Tibial nerve (tissue), 4 donors: ENCODE results near the gene KCNQ4. TPM values are rescaled to one million over a fixed set of nuclear protein-coding genes. Genes with fewer than 3 reads are reported as not detected.

ENCODE experiments used
- DNase-seq, 2 donors: peaks; one replicate each; pipeline ENCODE4 v3.0.0-alpha.2; 2019; ENCODE audit warnings: low spot score in 2 of 2
- H3K27ac ChIP-seq, 4 donors: fragments of 200-600 bp; sonication (generic) in 3 of 4; one replicate each; pipeline ENCODE4 v1.5.1; 2017 to 2019; ENCODE audit warnings: mild to moderate bottlenecking in 1 of 4
- H3K27me3 ChIP-seq, 2 donors: fragments of 200-600 bp; sonication (generic) in 1 of 2; one replicate each; pipeline versions ENCODE4 v1.5.1 to v1.6.0; 2017 to 2019
- H3K36me3 ChIP-seq, 3 donors: fragments of 200-600 bp; sonication (generic); one replicate each; pipeline ENCODE4 v1.5.1; 2018 to 2019
- H3K4me1 ChIP-seq, 4 donors: fragments of 200-600 bp; sonication (generic) in 3 of 4; one replicate each; pipeline ENCODE4 v1.5.1; 2017 to 2019
- H3K4me3 ChIP-seq, 4 donors: fragments of 200-600 bp; sonication (generic) in 3 of 4; one replicate each; pipeline ENCODE4 v1.5.1; 2017 to 2019; ENCODE audit warnings: mild to moderate bottlenecking in 1 of 4, moderate library complexity in 1 of 4
- H3K9me3 ChIP-seq, 4 donors: fragments of 200-600 bp; sonication (generic) in 3 of 4; one replicate each; pipeline ENCODE4 v1.5.1; 2017 to 2019
- EP300 ChIP-seq, 2 donors: sonication (generic); formaldehyde crosslinking; IDR thresholded peaks; one replicate each; pipeline ENCODE4 v1.6.1; 2017; ENCODE audit warnings: antibody characterized with exemption in 2 of 2, mild to moderate bottlenecking in 1 of 2
- POLR2A ChIP-seq, 2 donors: fragments of 450-650 bp; IDR thresholded peaks; one replicate each; pipeline ENCODE4 v1.6.1; 2017; ENCODE audit warnings: antibody characterized with exemption in 2 of 2, mild to moderate bottlenecking in 2 of 2, moderate library complexity in 2 of 2
- WGBS, 2 donors: methylation state at CpG; one replicate each; pipeline ENCODE4 v1.1.5; 2018; 5-methylcytosine and 5-hydroxymethylcytosine counted together
- total RNA-seq, 4 donors: library from RNA; depleted of rRNA; stranded (reverse); fragments of >200 nt; gene quantifications; one replicate each; pipeline ENCODE4 v1.1.0, GENCODE V29; 2016
- TF ChIP-seq, protein P1 (sequence below), 5 experiments: fragments of 200-600 bp in 3 of 5; fragments of 450-650 bp in 2 of 5; sonication (generic) in 3 of 5; IDR thresholded peaks; one replicate each; pipeline ENCODE4 v1.5.1; 2016 to 2019; ENCODE audit warnings: antibody characterized with exemption in 5 of 5, mild to moderate bottlenecking in 3 of 5, moderate library complexity in 2 of 5

KCNQ4 gene
- total RNA-seq, 4 donors from 2014 or later, result 0.22 to 2.1 (median 1.7) TPM

DNA sequence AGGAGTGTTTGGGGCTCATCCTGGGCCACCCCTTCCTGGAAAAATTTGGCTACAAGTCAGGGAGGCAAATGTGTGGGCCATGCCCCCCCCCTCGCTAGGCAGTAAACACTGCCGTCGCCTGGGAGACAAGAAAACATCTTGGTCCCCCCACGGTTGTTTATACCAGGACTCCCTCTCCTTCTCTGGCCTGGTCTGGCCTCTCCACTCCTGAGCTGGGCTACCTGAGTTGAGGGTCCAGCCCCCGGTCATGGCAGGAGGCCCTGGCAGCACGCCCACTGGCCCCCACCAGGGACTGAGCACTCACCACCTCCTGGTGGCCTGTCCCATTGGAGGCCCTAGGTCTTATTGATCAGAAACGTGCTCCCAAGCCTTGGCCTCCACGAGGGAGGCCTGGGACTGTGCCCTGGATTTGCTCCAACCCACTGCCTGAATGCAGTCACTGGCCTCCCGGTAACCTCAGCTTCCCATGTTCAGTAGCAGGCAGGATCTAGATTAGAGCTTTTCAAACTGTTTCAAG is 15.8 kb downstream of the KCNQ4 start:
- TF ChIP-seq, protein P1, sequence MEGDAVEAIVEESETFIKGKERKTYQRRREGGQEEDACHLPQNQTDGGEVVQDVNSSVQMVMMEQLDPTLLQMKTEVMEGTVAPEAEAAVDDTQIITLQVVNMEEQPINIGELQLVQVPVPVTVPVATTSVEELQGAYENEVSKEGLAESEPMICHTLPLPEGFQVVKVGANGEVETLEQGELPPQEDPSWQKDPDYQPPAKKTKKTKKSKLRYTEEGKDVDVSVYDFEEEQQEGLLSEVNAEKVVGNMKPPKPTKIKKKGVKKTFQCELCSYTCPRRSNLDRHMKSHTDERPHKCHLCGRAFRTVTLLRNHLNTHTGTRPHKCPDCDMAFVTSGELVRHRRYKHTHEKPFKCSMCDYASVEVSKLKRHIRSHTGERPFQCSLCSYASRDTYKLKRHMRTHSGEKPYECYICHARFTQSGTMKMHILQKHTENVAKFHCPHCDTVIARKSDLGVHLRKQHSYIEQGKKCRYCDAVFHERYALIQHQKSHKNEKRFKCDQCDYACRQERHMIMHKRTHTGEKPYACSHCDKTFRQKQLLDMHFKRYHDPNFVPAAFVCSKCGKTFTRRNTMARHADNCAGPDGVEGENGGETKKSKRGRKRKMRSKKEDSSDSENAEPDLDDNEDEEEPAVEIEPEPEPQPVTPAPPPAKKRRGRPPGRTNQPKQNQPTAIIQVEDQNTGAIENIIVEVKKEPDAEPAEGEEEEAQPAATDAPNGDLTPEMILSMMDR (IDR thresholded peaks at IDR 0.05), result no peak
- TF ChIP-seq EP300 (IDR thresholded peaks at IDR 0.05) (no peak), POLR2A (IDR thresholded peaks at IDR 0.05) (no peak)
- no peak for DNase-seq
- no peaks in the 10 kb centered on the region for H3K9me3 ChIP-seq
- no peaks in the 10 kb centered on the region for H3K36me3 ChIP-seq
- peak overlapping the region in 2 of 4 donors; percentile 36 to 42 for H3K27ac ChIP-seq
- H3K27me3 ChIP-seq, result no peaks in the 10 kb centered on the region
- WGBS, 2 donors, result 39 to 50% methylated on average over 8 of the region's 9 CpGs
- H3K4me1 ChIP-seq, result peaks cover 0 to 51% (median 23%) of the 10 kb centered on the region in 4 donors
- no peak overlapping the region for H3K4me3 ChIP-seq

DNA sequence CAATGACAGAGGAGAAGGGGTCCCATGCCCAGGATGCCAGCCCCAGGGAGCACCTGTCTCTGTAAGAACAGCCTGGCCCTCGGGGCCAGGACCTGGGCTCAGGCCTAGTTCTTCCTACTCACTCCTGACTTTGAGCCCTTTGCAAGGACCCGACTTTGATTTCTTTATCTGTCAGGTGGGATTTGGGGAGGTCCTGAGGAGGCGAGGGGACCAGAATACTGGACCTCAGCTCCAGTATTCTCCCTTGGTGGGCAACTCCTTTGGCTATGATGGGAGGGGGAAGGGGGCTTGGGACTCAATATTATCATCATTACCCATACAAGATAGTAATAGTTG is 18.1 kb downstream of the KCNQ4 start:
- H3K4me1 ChIP-seq, result peaks cover 0 to 58% (median 23%) of the 10 kb centered on the region in 4 donors
- no peak for TF ChIP-seq EP300 (IDR thresholded peaks at IDR 0.05)
- TF ChIP-seq POLR2A (IDR thresholded peaks at IDR 0.05), result no peak
- TF ChIP-seq, protein P1 (IDR thresholded peaks at IDR 0.05), result no peak

DNA sequence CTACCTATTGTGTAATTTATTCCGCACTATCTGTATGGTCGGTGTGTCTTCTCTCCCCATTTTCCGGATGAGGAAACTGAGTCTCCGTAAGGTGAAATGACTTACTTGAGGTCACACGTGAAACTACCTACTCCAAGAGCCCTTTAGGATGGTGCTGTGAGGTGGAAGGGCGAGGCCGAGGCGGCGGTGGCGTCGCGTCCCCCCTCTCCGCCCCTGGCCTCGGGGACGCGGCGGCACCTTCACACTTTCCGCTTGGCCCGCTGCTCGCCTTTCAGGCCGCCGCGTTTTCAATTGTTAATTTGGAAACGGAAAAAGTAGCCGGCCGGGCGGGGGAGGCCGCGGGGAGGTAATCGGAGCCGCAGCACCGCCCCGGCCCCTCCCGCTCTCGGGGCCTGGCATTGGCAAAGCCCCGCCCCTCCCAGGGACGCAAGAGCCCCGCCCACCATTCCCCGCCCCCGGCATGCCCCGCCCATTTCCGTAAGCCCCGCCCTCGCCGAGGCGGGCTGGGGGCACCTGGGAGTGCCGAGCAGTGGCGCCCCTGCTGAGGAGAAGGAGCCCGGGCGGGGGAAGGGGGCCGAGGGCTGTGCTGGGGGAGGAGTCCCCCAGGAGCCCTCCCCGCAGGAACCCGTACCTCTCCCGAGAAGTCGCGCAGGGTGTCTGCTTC is 18.6 kb downstream of the KCNQ4 start:
- 6 to 7% methylated on average over 32 to 44 of the region's 56 CpGs for WGBS, 2 donors
- peaks cover 0 to 62% (median 23%) of the 10 kb centered on the region in 4 donors for H3K4me1 ChIP-seq
- TF ChIP-seq EP300 (IDR thresholded peaks at IDR 0.05), result peak in 1 of 2 donors; percentile 11
- TF ChIP-seq POLR2A (IDR thresholded peaks at IDR 0.05), result no peak
- TF ChIP-seq, protein P1 (IDR thresholded peaks at IDR 0.05), result no peak
- no peaks in the 10 kb centered on the region for H3K36me3 ChIP-seq
- peak overlapping the region; percentile 18 to 82 (median 73) for H3K27ac ChIP-seq
- DNase-seq, result peak; percentile 66 to 72
- H3K27me3 ChIP-seq, result no peaks in the 10 kb centered on the region
- H3K9me3 ChIP-seq, result no peaks in the 10 kb centered on the region
- H3K4me3 ChIP-seq, result peak overlapping the region; percentile 30 to 56 (median 46)

More for the DNA sequence above, 18.1 kb downstream of the KCNQ4 start:
- Histone ChIP-seq H3K27ac (peak overlapping the region in 3 of 4 donors; percentile 67 to 82 (median 79)), H3K27me3 (no peaks in the 10 kb centered on the region), H3K36me3 (no peaks in the 10 kb centered on the region), H3K9me3 (no peaks in the 10 kb centered on the region), H3K4me3 (peak overlapping the region in 3 of 4 donors; percentile 30 to 56 (median 52))
- no peak for DNase-seq
- 66 to 69% methylated on average over 3 of the region's 3 CpGs for WGBS, 2 donors

DNA sequence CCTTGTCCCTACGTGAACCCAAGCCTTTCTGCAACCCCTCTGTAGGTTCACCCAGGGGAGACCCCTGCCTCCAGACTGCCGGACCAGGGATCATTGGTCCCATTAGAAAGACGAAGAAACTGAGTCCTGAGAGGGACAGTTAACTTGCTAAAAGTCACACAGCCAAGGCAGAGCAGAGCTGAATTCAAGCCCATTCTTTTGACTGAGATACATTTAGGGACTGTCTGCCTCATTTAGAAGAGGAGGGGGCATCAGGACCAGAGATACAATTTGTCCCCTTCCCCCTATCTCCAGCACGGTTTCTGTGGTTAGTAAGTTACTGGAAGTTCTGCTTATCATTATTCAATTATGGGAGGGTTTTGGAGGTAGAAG is 19.1 kb downstream of the KCNQ4 start:
- TF ChIP-seq, protein P1 (IDR thresholded peaks at IDR 0.05), result no peak
- no peak for TF ChIP-seq EP300 (IDR thresholded peaks at IDR 0.05)
- no peak for TF ChIP-seq POLR2A (IDR thresholded peaks at IDR 0.05)
- 18 to 40% methylated on average over 4 of the region's 4 CpGs for WGBS, 2 donors
- Histone ChIP-seq H3K9me3 (no peaks in the 10 kb centered on the region), H3K4me3 (peak overlapping the region in 3 of 4 donors; percentile 41 to 56 (median 52)), H3K36me3 (no peaks in the 10 kb centered on the region), H3K27me3 (no peaks in the 10 kb centered on the region), H3K4me1 (peaks cover 0 to 65% (median 26%) of the 10 kb centered on the region in 4 donors), H3K27ac (peak overlapping the region; percentile 18 to 82 (median 73))
- DNase-seq, result no peak

DNA sequence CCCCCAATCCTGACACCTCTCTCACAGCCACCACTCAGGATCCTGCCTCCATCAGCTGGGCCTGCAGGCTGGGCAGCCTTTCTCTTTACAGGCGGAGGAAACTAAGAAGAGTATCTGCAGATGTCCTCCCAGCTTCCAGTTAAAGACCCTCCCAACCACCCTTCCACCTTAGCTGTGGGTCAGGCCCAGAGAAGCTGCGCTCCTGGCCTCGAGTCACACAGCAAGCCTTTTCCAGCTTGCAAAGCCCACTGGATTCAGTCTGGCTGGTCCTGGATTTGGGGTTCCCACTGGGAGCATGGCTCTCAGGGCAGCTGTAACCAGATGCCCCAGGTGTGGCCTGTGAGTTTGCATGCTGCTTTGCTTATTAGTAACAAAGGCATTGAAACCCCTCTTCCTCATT is 19.9 kb downstream of the KCNQ4 start:
- no peak overlapping the region for H3K4me3 ChIP-seq
- no peak for DNase-seq
- H3K27ac ChIP-seq, result peak overlapping the region in 1 of 4 donors; percentile 82
- H3K9me3 ChIP-seq, result no peaks in the 10 kb centered on the region
- WGBS, 2 donors, result 84 to 90% methylated on average over 3 of the region's 3 CpGs
- H3K4me1 ChIP-seq, result peaks cover 0 to 68% (median 26%) of the 10 kb centered on the region in 4 donors
- no peaks in the 10 kb centered on the region for H3K36me3 ChIP-seq
- TF ChIP-seq EP300 (IDR thresholded peaks at IDR 0.05) (no peak), POLR2A (IDR thresholded peaks at IDR 0.05) (no peak)
- TF ChIP-seq, protein P1 (IDR thresholded peaks at IDR 0.05), result no peak
- no peaks in the 10 kb centered on the region for H3K27me3 ChIP-seq
